DMS79 (cell line): ENCODE data around the gene CCDC77.

Experiments used
- DNase-seq: peaks from one replicate; lab custom pipeline; 2025; lab: John Stamatoyannopoulos, UW

The CCDC77 gene

DNA sequence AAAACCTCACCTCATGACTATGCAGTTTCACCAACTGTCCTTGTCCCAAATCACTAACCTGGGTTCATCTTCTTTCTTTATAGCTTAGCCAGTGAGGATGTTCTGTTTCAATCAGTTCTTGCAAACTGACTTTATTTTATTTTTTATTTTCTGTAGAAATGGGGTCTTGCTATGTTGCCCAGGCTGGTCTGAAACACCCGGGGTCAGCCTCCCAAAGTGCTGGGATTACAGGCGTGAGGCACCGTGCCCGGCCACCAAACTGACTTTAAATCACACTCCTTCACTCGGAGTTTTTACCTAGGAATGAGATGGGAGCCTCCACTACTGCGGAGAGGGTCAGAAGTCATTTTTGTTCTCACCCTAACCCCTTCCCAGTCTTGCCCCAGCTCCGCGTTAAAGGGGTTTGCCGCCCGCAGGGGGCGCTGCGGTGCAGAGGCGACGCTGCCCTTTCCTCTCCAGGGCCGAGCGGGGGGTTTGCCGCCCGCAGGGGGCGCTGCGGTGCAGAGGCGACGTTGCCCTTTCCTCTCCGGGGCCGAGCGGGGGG lies 51.3 kb downstream of the CCDC77 start:
- DNase-seq, result no peak

DNA sequence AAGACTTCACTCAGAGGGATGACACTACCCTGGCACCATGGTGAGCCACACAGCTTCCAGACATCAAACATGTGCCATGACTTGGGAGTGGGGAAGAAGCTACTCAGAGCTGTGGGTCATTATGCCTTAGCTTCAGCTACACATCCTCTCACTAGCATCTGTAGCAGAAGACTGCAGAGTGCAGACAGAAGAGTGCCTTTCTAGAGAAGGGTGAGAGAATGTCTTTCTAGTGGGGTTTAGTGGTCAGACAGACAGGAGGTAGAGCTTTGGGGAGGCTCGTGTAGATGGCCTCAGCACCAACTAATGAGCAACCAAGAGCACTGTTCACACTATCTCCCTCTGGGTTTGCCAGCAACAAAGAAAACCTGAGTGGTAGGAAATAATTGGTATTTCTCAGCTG lies 53.4 kb downstream of the CCDC77 start:
- DNase-seq, result no peak

DNA sequence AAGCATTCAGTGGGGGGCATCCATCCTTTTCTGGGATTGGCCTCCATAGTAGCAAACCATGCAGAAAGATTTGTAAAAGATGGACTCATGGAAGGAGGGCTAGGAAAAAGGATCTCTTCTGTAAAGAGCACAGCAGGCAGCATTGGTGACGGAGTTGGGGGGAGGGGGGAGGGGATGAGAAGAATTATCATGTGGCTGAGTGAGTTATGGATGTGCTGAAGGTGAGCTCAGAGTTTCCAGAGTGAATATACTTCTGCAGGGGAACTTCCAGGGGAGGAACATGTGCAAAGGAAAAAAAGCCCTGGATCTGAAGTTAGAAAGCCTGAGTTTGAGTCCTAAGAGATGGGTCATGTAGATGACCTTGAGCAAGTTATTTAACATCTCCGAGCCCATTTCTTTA lies 54.4 kb downstream of the CCDC77 start:
- DNase-seq, result no peak

DNA sequence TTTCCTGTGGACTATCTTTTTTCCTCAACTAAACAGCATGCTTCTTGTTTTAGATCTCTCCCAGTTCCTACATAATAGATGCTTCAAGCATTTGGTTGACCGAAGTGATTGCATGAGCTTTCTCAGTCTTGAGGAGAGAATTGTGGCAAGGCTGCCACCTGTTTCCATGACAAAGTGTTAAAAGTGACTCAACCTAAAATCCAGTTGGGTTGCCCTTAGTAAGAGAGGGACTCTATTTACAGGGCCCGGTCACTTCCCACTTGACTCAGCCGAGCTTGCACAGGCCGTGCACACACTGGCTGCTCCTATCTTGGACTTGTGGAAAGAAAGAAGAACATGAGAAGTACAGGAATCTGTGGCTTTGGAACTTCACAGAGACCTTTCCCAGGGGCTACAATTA lies 56.2 kb downstream of the CCDC77 start:
- DNase-seq, result no peak

DNA sequence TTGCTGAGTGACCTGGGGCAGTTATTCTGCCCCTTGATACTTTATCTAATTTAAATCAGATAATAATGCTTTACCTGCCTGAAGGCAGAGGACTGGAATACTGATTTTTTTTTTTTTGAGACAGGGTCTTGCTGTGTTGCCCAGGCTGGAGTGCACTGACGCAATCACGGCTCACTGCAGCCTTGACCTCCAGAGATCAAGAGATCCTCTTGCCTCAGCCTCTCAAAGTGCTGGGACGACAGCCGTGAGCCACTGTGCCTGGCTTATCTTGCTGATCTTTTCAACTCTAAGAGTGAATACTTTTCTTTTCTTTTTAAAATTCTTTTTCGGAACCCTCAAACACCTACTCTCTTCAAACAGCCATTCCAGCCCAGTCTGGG lies 57.6 kb downstream of the CCDC77 start:
- DNase-seq, result no peak

DNA sequence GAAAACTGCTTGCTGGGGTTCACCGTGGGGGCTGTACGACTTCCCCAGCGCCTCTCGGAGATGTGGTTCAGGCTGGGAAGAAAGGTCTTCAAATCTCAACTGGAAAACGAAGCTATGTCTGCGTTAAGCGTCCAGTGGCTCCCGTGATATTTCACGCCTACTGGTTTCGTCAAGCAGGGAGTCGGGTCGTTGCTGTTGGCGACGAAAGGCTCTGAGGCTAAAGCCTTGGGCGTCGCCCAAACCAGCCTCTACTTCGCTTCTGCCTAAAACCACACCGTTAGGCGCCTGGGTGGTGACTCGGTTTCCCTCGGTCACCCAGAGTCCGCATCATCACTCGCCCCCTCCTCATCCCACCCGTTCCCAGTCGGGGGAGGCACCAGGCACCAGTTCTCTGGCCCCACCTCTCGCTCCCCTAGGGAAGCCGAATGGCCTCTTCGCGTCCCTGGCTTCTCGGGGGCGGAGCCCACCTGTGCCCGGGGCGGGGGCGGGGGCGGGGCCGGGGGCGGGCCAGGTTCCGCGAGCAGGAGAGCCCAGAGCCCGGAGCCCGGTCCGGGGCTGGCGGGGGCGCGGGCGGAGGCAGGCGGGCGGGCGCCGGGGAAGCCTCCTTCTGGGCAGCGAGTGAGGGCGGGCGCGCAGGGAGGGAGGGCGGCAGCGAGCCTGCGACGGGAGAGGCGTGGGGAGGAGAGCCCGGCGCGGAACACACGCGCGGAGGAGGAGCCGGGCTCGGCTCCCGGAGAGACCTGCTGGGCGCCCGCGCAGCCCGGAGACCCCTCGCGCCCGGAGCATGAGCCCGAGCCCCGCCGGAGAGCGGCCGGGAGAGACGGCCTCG lies 58.2 kb downstream of the CCDC77 start, which contains the start of gene B4GALNT3:
Gene B4GALNT3, plus strand, starts transcription at position 510 of the 829 bp plus-strand sequence. CDS start 438 bp downstream, outside the sequence.
- DNase-seq, result peak; percentile 38

DNA sequence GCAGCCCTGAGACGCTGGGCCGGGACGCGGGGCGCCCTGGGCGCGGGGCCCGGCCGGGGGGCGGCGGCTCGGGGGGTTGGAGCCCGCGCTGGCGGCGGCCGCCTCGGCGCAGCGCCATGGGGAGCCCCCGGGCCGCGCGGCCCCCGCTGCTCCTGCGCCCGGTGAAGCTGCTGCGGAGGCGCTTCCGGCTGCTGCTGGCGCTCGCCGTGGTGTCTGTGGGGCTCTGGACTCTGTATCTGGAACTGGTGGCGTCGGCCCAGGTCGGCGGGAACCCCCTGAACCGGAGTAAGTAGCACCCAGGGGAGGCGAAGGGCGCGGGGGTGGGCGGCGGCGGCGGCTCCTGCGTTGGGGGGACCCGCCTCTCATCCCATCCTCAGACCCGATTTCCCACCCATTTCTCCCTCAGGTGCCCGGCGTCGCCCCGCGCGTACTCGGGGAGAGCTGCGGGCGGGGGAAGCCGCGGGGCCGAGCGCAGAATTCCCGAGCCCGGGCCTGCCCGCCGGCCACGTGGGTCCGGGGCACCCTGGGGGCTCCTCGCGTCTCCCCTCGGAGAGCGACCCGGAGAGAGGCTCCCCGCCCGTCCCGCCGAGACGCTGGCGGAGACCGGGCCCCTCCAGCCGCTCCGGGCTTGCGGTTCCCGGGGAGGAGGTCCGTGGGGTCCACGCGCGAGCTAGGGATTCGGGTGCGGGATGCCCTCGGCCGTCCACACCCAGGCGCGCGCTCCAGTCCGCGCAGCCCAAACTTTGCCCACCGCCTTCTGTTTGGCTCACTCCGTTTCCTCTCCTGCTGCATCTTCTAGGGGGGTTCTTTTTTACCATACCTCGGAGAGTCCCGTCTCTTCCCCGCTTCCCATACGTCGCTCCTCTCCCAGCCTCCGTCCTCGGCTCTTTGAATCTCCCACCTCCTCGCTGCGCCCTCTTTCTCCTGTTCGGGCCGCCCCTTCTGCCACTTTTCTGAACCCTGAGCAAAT lies 59.1 kb downstream of the CCDC77 start:
- DNase-seq, result no peak

DNA sequence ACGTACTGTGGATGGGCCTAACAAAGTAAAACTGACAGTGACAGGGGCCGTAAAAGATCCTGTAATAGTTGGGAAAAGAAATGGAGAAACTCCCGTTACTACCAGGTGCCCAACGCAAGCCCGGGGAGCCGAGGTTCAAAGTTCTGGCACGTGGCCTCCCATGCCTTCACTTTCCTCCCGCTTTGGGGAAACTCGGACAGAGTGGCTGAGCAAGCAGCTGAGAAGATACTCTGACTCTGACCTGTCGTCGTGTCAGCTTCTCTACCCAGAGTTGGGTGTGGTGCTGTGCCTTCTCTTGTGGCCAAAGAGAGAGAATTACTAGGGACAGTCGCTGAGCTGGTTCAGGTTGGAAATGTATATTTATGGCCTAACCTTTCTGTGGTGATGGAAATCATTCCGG lies 60.0 kb downstream of the CCDC77 start:
- DNase-seq, result no peak

DNA sequence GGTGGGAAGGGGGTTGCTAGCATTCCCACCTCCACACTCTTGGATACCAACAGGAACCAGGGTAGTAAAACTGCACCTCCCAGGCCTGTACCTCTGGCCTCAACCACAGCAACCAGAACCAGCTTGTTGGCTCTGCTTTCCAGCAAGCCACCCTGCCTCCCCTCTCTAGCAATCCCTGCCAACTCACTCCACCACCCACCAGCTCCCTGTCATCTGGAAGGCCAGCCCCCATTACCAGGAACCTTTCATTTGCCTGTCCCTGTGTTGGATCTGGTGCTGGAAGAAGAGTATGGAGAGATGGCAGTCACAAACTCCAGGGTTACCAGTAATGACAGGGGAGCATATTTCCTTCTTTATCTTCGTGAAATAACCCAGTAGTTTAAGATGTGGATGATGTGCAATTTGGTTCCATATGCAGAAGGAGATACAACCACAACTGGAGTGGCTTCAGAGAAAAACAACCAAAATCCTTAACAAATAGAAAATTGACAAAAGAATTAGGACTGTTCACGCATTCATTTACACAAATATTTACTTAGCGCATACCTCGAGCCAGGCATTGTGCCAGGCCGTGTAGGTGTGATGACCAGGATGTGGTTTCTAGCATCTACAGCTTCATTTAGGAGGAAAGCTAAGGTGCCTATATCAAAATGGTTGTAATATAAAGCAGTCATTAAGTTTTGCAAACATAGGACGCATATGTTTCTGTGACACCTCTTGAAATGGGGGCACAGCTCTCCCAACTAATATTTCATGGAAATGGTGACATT lies 61.7 kb downstream of the CCDC77 start:
- no peak for DNase-seq

DNA sequence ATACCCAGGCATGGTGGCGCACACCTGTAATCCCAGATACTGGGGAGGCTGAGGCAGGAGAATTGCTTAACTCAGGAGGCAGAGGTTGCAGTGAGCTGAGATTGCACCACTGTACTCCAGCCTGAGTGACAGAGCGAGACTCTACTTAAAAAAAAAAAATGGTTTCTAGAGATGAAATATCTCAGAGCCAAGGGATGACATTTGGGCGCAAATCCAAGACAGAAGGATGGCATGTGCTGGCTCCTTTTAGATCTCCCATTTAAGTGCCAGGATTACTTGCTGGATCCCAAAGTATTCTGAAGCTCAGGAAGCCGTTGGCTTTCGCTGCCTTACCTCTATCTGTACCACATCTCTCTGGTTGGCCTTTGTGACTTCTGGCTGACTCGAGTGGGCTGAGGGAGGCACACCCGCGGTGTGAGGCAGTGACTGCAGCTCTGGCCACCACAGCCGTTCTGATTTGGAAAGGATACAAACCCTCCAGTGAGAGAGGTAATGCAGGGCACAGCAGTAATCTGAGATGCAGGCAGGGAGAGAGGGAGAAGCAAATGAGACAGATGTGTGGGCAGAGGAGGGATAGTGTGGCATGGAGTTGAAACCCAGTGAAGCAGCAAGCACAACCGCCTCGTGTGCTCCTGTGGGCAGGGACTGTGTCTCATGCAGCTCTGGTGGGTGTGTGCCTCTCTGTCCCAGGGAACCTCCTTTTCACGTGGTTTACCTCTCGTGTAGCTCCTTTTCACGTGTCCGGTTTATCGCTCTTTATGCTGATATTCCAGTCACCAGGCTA lies 63.2 kb downstream of the CCDC77 start:
- peak; percentile 27 for DNase-seq

DNA sequence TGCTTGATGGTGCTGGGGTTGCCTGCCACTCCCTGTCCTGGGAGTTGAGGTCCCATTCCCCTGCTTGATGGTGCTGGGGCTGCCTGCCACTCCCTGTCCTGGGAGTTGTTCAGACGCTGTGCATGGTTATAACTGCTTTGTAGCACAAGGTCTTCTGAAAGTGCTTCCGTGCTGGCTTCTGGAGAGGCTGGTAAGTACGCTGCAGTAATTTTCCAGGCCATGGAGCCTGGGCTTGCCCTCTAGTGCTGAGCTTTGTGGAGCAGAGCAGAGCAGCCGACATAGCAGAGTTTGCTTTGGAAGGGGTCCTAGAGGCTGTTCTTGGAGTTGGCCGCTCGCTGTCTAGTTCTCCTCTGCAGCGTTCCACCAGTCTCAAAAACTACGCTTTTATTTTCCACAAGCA lies 64.6 kb downstream of the CCDC77 start:
- no peak for DNase-seq

DNA sequence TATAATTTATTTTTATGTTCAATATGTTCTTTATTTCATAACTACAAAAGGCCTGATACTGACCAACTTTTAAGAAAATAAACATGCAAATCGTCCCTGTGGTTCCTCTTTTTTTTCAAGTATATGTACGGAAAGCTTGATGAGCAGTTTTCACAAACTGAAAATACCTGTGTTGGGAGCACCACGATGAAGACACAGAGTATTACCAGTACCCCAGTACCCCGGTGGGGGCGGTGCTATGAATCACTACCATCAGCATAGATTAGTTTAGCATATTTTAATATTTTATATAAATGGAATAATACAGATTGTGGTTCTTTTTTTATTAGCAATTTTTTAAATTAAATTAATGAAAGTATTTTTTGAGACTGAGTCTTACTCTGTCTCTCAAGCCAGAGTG lies 65.3 kb downstream of the CCDC77 start:
- no peak for DNase-seq

DNA sequence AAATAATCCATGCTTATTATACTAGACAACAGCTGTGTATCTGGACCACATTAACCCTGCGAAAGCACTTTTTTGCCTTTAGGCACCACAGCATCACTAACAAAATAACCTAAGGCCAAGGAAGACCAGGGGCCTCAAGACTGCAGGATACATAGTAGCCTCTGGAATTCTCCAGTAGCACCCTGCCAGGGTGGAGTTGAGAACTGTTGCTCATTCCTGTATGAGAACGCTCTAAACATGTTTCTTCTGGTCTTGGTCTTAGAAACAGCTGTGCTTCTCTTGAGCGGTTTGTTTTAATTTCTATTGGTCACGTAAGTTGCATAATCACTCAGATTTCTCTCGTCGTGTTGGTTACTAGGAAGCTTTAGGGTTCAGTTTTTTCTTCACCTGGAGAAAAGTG lies 66.1 kb downstream of the CCDC77 start:
- no peak for DNase-seq

DNA sequence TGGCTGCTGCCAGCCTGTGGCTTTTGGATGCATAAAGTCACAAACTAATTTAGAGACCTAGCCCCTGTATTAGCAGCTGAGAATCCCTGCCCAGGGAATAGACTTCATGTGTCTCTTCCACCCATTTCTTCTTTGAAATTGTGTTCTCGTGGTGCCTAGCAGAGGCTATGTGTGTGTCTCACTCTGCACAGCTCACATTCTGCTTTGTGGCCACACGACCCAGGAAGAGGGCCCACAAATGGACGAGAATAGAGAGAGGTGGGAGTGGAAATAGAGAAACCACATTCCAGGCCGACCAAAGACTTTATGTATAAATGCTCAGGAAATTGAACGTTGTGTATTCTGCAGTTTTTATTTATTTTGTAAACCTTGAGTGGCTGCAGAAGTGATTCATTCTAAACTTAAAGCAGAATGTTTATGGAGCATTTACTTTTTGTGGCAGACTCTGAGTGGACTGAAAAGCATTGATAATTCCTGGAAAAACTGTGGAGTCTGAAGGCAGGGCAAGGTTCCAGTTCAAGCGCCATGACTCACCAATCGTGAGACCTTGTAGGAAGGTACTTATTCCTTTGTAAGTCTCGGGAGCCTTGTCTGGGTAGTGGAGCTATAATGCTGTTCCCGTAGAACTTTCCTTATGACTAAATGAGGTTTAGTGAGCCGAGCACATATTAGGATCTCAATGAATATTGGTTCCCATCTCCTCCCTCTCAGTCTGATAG lies 67.4 kb downstream of the CCDC77 start:
- DNase-seq, result no peak

DNA sequence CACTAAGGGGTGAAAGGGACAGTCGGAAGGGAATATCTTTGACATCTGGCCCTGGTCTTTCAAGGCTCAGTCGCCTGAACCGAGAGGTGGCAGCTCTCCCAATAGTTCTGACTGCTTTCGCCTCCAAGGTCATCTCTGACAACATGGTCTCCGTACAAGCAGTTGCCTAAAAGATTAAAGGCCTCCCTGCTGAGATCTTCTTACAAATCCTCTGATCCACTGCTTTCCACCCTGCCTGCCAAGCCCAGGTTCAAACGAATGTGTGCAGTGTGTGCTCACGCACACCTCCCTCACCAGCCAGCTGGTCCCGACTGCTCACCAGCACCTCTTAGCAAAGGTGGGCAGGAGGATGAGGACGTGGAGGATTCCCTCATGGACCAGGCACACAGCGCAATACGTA lies 68.7 kb downstream of the CCDC77 start:
- DNase-seq, result no peak

DNA sequence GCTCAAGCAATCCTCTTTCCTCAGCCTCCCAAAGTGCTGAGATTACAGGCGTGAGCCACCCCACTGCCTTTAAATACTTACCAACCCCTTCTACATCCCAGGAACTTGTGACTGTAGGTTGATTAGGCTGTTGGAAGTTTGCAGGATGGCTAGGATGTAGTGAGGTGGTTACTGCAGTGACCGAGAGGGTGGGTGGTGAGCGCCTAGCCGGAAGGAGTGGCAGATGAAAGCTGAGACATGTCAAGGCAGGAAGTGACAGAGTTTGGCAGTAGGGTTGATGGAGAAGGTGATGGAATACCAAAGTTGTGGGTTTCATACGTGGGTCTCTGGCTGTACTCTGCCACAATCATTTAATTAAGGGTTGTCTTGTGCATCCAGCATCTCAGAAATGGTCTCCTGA lies 71.8 kb downstream of the CCDC77 start:
- no peak for DNase-seq

DNA sequence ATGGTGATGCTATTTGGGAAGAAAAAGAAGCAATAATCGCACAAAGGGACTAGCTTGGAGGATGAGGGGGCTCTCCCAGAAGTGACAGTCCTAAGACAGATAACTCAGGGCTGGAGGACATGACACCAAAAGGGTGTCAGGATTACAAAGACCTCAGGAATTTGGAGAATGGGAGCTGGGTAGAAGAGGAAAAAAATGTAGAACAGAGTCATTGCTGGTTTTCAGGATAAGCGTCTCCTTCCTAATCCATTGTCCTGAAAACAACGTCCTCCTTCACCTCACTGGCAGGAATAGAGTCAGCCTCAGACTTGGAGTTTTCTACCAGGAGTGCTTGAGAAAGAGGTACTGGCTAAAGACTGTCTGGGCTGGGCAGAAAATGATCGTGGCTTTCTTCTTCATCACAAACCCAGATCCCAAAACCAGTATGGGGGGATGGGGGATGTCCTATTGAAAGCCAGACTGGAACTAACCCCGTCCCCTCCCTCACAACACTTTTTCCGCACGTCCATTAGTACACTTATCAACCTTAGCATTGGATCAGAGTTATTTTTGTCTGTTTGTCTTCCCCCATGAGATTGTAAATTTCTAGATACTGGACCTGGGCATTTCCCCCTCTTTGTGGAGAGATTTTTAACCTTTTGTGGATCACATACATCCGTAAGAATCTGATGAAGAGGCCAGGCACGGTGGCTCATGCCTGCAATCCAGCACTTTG lies 72.6 kb downstream of the CCDC77 start:
- DNase-seq, result no peak

DNA sequence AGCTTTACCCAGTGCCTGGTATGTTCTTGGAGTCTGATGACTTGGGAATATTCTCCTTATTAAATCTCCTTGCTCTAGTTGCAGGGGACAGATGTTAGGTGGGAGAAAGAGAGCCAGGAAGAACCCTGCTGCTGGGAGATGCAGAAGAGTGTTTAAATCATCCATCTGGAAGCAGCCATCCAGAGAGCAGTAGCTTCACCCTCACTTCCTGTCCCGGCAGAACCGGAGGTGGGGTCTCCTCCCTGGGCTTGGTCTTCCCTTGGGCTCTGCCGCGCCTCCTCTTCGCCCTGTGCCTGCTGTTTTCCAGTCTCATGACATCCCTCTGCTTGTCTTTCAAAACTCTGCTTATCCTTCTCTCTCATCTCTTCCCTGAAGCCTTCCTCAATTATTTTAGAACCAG lies 73.8 kb downstream of the CCDC77 start:
- no peak for DNase-seq

DNA sequence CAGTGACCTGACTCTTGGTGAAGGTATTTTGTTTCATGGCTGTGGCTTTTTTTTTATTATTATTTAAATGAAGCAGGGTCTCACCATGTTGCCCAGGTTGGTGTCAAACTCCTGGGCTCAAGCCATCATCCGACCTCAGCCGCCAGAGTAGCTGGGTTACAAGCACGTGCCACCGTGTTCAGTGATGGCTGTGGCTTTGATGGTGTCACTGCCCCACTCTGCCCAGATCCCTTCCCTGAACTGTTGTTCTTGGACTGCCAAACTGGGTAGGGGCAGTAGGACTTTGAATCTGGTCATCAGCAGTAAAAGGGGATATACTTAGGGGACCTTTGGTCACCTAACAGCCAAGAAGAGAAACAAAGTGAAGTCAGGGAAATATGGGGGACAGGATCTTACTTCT lies 77.7 kb downstream of the CCDC77 start:
- DNase-seq, result no peak
